Measurements from ENCODE around the gene ZNF423. TPM values are rescaled to one million over a fixed set of nuclear protein-coding genes. Genes with fewer than 3 reads are reported as not detected.

The ZNF423 gene
- total and polyA plus RNA-seq, 9 of the 15 experiments (the other 6 are each of a cell fraction or from before 2014, with no cell fraction given), result not detected

- TF ChIP-seq HINFP (tag; conservative IDR thresholded peaks at IDR 0.05; ENCODE audit: low read depth), result no peak
Measured at GRCh38 chr16:49453983-49454382, 401.9 kb downstream of the ZNF423 start (continued).

- no peak overlapping the region for H2AFZ ChIP-seq (ENCODE audit: low read depth, low read length)
- WGBS (ENCODE audit: insufficient coverage, low coverage, missing lambda C conversion rate), result 0% methylated on average over 4 of the region's 5 CpGs
- ChIA-PET POLR2A (no interaction called here), CTCF (ENCODE audit: low intra/inter-chr PET ratio) (no interaction called here)
- no peaks in the 10 kb centered on the region for H3K79me2 ChIP-seq (ENCODE audit: control insufficient read depth, insufficient read depth, low read length)
- no peak for FAIRE-seq
- in situ Hi-C loops (cut with MboI), result no loop called here
- intact Hi-C loops (cut with micrococcal nuclease), result no loop called here
- no peaks in the 10 kb centered on the region for H3K9me1 ChIP-seq (ENCODE audit: control insufficient read depth, insufficient read depth, low read length)
- H3K4me2 ChIP-seq (ENCODE audit: insufficient read depth, low read length), result no peak overlapping the region
- H3K9me3 ChIP-seq (replicated peaks; ENCODE audit: control insufficient read depth, insufficient read depth, low read depth, low read length), result no peaks in the 10 kb centered on the region
- no peak for ATAC-seq
- no peak overlapping the region for H3K4me3 ChIP-seq
- H3K9ac ChIP-seq (ENCODE audit: insufficient read depth in 1 of 2, low read depth in 2 of 2, low read length in 2 of 2), result no peak overlapping the region
- no peak for DNase-seq (ENCODE audit: extremely low read depth in 1 of 4, low spot score in 3 of 4)
- no peaks in the 10 kb centered on the region for H4K20me1 ChIP-seq (replicated peaks; ENCODE audit: control insufficient read depth, insufficient read depth, low read length)
- no peaks in the 10 kb centered on the region for H3K4me1 ChIP-seq (replicated peaks in 1 of 2; ENCODE audit: control insufficient read depth in 2 of 2, insufficient read depth in 2 of 2, low read length in 2 of 2)
- H3K36me3 ChIP-seq (ENCODE audit: control insufficient read depth, insufficient read depth, low read length), result no peaks in the 10 kb centered on the region
- H3K27me3 ChIP-seq (ENCODE audit: control insufficient read depth in 2 of 2, insufficient read depth in 2 of 2, low read length in 2 of 2), result peaks cover 0 to 11% of the 10 kb centered on the region in 2 experiments; a peak in 2 of 5 replicates
- BruUV-seq (replicated peaks), result no TSS peak
- no peak overlapping the region for H3K27ac ChIP-seq (ENCODE audit: extremely low read depth, low read depth, low read length)
- TF ChIP-seq RERE (CRISPR knock-in tag; IDR thresholded peaks at IDR 0.05; ENCODE audit: borderline replicate concordance) (no peak), RBM39 (optimal IDR thresholded peaks at IDR 0.05; ENCODE audit: low read depth, low read length) (no peak), BCLAF1 (IDR thresholded peaks at IDR 0.05; ENCODE audit: borderline replicate concordance in 1 of 2, control insufficient read depth in 1 of 2, low read depth in 2 of 2, low read length in 1 of 2) (no peak), FIP1L1 (IDR thresholded peaks at IDR 0.05; ENCODE audit: low read depth, low read length, poor library complexity, severe bottlenecking) (no peak), ZNF165 (CRISPR knock-in tag; IDR thresholded peaks at IDR 0.05; ENCODE audit: borderline replicate concordance) (no peak), ATF7 (IDR thresholded peaks at IDR 0.05) (no peak), SMC3 (conservative IDR thresholded peaks at IDR 0.05; ENCODE audit: insufficient read depth, low read depth, low read length) (no peak)
Measured at GRCh38 chr16:49453021-49453420, 402.9 kb downstream of the ZNF423 start.
